GM21515 (cell line): ENCODE measurements around the gene DNER.
"Not testable (repeated sequence)": the region's sequence is repeated elsewhere in the genome, so short reads cannot be mapped to it uniquely, and the experiment has no call there.

Source experiments
- ATAC-seq: cut with Tn5 transposase; IDR thresholded peaks from one replicate; pipeline ENCODE4 v1.9.1; 2021; ENCODE audit not compliant: unreplicated experiment

DNER gene

DNA sequence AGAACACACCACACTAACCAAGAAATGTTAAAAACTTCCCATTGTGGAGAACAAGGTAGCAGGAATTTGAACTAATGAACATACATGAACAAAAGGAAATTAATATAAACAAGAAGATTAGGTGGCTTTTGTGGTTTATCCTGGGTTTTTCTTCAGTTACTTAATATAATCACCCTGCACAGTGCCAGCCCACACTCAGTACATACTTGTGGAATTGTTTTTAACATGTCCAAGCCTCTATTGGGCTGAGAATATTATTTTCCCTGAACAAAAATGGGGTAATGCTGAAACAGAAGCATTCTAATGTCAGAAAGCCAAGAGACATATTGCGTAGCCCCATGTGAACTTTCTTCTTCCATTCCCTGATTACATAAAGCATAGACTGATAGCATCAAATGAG is 202.8 kb downstream of the DNER start:
- ATAC-seq, result no peak

DNA sequence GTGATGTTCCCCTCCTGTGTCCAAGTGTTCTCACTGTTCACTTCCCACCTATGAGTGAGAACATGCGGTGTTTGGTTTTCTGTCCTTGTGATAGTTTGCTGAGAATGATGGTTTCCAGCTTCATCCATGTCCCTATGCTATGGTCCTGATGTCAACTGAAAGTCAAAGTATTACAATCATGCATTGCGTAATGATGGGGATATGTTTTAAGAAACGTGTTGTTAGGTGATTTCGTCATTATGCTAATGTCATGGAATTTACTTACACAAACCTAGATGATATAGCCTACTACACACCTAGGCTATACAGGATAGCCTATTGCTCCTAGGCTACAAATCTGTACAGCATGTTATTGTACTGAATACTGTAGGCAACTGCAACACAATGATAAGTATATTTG is 207.7 kb downstream of the DNER start:
- ATAC-seq, result not testable (repeated sequence)

DNA sequence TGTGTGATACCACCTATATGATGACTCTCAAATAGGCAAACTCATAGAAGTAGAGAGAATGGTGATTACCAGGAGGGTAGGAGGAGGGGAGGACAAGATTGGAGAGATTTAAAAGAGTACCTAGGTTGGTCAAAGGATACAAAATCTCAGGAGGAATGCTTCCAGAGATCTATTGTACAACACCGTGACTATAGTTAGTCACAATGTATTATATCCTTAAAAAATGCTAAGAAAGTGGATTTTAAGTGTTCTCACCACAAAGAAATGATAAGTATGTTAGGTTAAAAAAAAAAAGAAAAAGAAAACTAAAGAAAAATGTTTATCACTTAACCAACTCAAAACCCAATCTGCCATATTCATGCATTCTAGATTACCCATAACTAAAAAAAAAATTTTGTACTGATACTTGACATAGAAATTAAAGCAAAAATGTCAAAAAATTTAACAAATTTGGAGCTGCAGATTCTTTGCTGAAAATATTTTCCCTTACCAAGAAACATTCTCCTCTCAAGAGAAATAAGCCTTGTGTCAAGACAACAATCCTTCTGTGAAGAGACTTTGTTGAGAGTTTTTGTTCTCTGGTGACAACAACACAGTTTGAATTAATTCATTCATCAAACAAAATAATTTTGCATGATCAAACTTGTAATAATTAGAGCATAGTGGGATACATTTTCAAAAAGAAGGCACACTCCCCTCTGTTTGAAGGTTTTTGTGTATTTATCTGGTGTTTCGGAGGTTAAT is 213.1 kb downstream of the DNER start:
- ATAC-seq, result no peak

DNA sequence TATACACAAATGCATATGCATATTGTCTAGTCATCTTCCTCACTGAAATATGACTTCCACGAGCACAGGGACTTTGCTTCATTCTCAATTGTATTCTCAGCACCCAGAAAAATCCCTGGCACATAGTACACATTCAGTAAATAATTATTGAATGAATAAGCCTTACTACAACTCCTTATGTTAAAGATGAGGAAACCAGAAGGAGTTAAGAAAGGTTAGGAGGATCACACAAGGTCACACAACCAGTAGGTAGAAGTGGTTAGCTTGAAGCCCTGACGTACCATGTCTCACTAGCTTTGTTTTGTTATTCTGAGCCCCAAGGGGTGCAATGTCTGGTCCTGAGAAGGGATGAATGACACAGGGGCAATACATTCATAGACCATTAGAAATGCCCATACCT is 222.3 kb downstream of the DNER start:
- ATAC-seq, result no peak

DNA sequence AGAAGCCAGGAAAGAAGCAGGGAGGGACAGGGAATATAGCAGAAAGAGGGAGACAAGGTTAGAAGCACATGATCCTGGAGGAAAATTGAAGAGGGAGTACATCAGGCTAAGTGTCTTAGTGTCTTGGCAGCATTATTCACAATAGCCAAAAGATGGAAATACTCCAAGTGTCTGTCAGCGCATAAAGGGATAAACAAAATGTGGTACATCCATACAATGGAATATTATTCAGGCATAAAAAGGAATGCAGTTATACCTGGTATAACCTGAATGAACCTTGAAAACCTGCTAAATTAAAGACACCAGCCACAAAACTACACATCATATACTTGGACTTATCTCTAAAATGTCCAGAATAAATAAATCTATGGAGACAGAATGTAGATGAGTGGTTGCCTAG is 224.2 kb downstream of the DNER start:
- ATAC-seq, result no peak

DNA sequence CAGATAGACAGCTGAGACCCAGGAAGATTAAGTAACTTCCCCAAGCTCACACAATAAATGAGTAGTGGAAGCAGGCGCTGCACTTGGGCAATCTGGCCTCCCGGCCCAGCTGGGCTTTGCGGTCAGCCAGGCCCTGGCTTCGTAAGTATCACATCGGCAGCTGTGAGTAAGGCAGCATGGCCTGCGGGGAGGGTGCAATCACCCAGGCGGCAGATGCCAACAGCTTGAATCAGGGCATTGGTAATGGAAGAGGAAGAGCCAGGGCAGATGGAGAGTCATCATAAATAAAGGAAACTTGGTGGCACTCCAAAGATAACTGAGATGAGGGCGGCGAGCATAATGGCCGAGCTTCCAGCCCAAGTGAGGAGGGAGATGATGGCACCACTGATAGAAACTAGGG is 225.3 kb downstream of the DNER start:
- ATAC-seq, result no peak

DNA sequence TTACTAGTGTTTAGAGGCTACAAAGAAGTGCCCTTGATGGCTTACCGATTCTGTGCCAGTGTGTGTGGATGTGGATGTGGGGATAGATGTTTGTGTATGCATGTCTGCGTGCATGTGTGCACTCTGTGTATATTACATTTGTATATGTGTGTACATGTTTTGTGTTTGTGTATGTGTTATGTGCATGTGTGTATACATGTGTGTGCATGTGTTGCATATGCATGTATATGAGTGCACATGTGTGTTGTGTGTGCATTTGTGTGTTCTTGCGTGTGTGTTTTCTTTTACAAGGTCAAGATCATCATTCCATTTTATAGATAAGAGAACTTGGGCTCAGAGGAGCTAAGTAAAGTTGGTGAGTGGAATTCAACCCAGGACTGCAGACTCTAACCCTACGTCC is 226.1 kb downstream of the DNER start:
- ATAC-seq, result no peak

DNA sequence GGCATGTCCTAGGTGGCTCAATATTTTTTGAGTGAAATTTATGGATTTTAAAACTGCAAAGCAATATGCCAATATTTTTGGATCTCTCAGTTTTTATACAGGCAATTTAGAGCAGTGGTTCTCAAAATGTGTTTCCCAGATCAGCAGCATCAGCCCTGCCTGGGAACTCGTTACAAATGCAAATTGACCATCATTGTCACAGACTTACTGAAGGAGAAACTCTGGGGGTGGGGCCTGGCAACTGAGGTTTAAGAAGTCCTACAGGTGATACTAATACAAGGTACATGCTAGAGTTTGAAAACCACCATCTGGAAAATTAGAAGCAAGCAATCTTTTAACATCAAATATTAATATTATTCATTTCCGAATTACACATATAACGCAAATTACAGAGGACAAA is 227.7 kb downstream of the DNER start:
- no peak for ATAC-seq

DNA sequence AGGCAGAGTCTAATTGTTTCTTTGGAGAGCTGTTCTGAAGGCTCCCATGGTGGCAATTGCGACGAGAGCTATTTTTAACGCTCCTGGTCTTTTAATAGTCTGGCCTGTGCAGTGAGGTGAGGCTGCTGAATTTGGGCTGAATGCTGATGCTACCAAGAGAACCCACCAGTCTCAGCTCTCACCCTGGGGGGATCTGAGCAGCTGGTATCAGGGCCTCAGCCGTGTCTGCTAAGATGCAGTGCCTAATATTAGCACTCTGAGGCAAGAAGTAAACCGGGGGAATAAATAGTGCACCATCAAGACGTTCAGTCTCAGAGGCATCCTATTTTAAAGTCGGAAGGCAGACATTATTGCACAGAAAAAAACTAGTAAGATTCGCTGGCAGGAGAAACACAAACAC is 228.5 kb downstream of the DNER start:
- ATAC-seq, result no peak

DNA sequence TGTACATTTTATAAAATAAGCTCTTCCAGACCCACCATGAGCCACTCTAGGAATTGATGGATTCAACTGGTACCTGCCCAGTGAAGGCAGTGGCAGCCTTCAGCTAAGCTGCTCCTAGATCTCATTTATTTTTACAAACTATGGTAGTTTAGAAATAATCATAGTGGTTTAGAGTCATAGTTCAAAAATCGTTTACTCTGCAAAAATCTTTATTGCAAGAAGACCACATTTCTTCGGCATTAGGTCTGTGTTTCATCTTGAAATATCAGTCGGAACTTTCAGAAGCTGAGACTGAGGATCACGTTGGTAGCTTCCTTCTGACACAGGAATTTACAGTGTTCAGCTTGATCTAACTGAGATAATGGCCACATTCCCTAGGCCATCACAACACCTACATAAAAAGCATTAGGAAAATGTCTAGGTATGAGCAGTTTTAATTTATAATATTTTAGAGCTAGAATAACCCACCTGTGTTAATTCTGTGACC is 237.0 kb downstream of the DNER start:
- no peak for ATAC-seq

DNA sequence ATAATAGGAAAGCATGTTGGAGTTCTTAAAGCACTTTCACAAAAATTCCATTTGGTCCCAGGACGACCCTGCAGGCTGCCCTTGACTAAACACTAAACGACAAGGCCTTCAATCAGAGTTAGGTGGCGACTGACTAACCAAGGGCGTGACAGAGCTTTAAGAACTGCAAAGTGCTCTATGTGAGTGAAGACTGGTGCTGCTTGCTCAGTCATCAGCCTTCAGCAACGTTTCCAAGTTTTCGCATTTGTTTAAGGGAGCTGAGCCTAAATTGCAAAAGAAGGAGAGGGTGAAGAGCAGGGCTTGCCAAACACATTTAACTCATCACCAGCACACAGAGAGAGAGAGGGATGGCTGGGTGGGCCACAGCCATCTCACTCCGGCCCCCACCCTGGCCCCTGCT is 238.6 kb downstream of the DNER start:
- ATAC-seq, result no peak

DNA sequence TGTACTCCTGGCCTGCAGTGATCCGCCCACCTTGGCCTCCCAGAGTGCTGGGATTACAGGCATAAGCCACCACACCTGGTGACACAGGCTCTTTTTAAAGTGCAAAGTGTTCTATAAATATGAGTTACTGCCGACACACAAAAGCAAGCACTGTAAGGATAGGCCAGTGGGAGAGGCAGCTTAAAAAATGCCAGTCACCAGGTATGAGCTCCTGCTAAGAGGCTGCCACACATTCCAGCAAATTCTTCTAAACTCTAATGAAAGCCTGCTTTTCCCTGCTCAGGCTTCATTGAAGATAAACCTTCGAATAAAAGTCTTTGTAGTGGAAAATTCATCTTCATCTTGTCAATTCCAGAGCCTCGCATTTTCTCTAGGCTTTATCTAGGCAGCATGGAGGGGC is 240.2 kb downstream of the DNER start:
- ATAC-seq, result no peak

DNA sequence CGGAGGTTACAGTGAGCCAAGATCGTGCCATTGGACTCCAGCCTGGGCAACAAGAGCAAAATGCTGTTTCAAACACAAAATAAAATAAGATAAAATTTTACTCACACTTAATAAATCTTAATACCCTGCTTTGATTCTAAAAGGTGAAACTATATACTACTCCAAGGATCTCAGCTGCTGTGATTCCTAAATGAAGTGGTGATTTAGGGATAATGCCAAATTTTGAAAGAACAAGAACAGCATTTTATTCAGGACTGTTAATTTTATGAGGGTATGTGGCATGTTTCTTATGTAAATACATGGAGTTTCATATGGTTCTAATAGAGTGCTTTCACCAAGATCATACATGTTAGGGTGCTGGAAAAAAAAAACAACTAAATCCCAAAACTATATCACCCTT is 243.6 kb downstream of the DNER start:
- no peak for ATAC-seq

DNA sequence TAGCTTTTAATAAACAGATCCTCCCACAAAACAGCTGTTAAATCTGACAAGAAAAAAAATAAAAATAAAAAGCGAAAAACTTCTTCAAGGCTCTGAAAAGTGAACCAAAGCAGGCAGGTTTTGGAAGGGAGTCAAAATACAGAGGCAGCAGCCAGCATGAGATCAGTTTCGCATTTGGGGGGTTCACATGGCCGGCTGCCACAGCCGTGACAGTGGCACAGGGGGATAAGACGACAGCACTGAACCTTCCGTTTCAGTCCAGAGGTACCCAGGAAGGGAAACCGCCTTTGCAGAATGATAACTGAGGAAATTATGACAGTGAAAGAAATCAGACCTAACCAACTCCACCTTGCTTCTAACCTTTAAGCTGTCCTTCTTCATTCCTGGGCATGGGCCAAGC is 246.6 kb downstream of the DNER start:
- ATAC-seq, result no peak

DNA sequence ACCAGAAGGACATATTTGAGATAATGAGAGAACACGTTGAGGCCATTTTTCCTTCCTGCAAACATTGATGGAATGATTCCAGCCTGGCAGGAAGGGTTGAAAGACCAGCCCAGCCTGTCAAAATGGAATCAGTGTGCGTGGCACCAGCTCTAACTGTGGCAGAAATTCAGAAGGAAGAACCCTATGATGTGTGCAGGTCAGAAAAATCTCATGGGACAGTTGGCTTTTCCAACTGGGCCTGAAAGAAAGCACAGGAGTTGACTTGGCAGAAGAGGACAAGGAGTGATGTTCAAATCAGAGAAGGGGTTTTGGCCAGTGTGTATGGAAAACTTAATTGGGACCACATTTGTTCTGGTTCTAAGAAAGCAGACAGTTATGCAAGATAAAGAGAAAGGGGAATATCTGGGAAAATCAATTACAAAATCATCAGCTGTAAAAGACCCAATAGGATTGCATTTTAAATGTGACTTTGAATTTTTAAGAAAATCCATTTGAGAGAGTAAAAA is 250.5 kb downstream of the DNER start:
- ATAC-seq, result no peak

DNA sequence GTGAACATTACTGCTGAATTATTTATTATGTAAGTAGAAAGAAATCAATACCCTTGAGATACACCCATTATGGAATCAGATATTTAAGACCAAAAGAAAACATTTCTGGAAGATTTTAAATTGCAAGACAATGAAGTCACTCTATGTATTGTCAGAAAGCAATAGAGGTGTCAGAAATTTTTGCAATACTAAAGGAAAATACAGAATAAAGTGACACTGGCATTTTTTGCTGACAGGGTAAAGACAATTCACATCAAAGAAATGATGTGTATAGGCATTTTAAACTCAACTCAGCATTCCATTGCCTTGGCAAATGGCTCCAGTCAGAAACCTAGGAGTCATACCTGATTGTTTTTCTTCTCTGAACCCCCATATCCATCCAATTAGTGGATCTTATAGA is 252.2 kb downstream of the DNER start:
- no peak for ATAC-seq

DNA sequence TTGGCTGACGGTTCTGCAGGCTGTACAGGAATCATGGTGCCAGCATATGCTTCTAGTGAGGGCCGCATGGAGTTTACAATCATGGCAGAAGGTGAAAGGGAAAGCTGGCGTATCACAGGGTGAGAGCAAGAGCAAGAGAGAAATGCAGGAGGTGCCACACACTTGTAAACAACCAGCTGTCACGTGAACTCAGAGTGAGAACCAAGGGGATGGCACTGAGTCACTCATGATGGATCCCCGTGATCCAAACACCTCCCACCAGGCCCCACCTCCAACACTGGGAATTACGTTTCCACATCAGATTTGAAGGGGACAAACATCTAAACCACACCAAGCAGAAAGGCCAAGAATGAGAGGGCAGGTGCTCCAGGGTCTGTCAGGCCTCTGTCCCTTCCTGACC is 258.3 kb downstream of the DNER start:
- ATAC-seq, result no peak

DNA sequence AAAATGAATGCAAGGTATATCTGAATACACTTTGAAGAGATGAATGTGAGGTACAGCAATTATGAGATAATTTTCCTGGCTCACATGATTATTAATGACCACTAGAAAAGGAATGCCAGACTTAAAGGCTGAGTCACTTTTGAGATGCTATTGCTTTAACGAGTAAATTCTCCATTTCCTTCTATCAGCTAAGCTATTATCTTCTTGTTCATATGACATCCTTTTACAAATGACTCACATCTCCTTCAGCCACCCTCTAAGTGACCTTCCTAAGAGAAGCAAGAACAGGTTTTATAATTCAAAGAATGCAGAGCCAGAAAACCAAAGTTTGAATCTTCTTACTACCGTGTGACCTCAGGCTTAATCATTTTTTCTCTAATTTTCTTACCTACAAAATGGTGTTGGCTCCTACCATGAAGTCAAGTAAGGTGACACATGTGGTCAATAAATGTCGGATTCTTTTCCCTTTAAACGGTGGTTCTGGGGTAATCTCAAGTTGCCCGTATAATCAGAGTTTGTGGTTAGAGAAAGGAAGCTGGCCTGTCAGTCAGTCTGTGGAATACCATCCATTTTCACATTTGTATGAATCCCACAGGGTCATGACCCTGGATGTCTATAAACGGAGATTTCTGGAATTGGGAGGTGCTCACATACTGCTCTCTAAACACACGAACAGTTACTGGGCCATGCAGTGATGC is 259.3 kb downstream of the DNER start:
- no peak for ATAC-seq

DNA sequence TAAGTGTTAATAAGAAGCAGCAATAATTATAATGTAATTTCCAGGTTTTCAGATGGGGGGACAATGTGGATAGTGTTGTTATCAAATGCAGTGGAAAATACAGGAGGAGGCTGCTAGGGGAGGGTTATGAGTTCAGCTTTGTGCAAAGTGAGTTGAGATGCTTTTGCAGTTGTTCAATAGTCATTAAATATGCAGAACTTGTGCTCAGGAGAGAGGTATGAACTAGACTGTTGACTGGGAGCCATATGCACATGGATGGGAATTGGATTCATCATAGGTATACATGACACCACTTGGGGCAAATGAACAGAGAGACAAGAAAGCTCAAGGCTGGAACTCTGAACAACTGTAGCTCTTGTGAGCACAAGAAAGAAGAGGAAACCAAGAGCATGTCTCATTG is 261.1 kb downstream of the DNER start:
- no peak for ATAC-seq

DNA sequence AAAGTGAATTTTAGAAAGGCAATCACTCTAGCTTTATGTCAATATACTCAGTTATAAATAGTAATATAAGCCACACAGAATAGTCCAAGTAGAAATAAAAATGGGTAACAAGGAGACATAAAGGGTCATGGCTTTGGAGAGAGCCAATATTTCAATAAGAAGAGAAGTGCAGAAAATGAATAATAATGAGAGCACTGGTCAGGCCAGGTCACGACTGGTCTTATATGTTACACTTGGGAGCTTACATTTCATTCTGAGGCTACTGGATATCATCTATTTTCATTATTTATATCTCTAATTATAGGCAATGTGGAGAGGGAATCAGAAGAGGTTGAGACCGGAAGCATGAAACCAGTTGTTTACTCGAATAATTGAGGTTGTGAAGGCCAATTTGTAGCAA is 262.5 kb downstream of the DNER start:
- ATAC-seq, result no peak

DNA sequence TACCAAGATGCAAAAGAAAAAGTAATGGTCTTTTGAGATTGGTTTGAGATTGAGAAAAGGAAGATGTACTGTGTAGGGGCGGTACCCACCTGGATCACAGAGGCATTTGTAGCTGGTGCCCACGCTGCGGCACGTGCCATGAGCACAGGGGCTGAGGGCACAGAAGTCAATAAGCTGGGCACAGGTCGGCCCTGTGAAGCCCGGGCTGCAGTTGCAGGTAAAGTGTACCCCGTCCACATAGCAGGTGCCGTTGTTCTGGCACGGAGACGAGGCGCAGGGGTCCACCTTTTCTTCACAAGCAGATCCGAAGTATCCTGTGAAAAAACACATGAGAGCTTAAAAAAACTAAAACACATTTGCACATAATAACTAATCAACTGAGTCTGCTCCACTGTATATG is 267.1 kb downstream of the DNER start:
- no peak for ATAC-seq

DNA sequence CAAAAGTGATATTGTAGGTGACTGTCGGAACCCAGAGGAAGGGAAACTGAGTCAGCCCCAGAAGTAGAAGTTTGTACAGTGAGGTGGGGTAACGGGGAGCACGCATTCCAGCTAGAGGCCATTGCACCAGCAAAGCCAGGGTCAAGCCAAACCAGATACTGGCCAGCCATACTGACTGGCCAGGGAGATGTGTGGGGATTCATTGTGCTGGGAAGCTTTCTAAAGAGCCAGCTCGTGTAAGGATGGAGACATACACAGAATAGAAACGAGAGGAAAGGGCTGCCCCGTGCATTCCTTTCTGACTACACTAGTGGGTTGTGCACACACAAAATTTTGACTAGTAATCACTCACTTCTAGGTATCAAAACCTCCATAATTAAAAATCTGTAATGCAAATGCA is 268.0 kb downstream of the DNER start:
- no peak for ATAC-seq
